Muscle layer of duodenum (tissue), 2 donors: ENCODE results near the gene TFF1.

Source experiments
- H3K27ac ChIP-seq: one replicate; pipeline ENCODE4 v1.7.0; 2013; ENCODE audit warnings: mild to moderate bottlenecking, low read length
- H3K27me3 ChIP-seq: one replicate; pipeline ENCODE4 v1.7.0; 2013; ENCODE audit warnings: low read depth, mild to moderate bottlenecking, control low read depth, low read length
- H3K36me3 ChIP-seq, 2 donors: one replicate each; pipeline ENCODE4 v1.7.0; 2013; ENCODE audit warnings: low read length in 2 of 2, control low read depth in 1 of 2, mild to moderate bottlenecking in 1 of 2; ENCODE audit not compliant: insufficient read depth in 2 of 2, control insufficient read depth in 1 of 2
- H3K4me1 ChIP-seq, 2 donors: one replicate each; pipeline ENCODE4 v1.7.0; 2013; ENCODE audit warnings: low read length in 2 of 2, mild to moderate bottlenecking in 2 of 2, control low read depth in 1 of 2, moderate library complexity in 1 of 2; ENCODE audit not compliant: insufficient read depth in 2 of 2, control insufficient read depth in 1 of 2
- H3K4me3 ChIP-seq, 2 donors: one replicate each; pipeline ENCODE4 v1.7.0; 2013; ENCODE audit warnings: low read length in 2 of 2, low read depth in 1 of 2, mild to moderate bottlenecking in 1 of 2
- H3K9me3 ChIP-seq, 2 donors: one replicate each; pipeline ENCODE4 v1.7.0; 2013; ENCODE audit warnings: low read length in 2 of 2, control low read depth in 1 of 2, mild to moderate bottlenecking in 1 of 2; ENCODE audit not compliant: control insufficient read depth in 1 of 2
- donor health status: healthy.

The TFF1 gene

DNA sequence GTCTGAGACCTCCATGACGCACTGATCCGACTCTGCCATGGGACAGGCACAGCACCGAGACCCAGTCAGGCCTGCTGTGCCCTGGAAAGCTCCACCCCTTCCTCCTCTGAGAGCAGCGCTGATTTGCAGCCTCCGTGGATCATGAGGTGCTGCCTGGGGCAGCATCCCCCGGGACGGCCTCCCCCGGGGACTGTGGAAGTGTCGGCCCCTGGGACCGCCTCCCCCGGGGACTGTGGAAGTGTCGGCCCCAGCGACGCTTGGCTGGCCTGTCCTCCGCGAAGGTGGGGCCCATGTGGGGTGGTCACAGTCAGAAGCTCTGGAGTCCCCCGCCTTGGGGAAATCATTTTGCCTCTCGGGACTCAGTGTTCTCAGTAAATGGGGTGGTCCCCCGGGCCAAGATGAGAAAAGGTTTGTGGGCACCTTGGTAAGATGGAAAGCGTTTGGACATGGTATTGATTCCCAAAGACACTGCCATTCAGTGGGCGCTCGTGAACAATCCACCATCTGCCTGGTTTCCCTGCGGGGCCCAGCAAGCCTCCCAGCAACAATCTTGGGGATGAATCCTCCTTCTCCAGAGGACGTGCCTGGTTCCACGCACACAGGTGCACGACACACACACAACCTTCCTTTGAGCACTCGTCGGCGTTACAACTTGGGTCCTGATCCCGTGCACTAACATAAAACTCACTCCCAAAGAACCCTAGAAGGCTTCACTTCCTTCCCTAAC is 18.6 kb downstream of the TFF1 start:
- Histone ChIP-seq H3K27ac (no peak overlapping the region), H3K4me1 (no peaks in the 10 kb centered on the region), H3K4me3 (no peak overlapping the region)

DNA sequence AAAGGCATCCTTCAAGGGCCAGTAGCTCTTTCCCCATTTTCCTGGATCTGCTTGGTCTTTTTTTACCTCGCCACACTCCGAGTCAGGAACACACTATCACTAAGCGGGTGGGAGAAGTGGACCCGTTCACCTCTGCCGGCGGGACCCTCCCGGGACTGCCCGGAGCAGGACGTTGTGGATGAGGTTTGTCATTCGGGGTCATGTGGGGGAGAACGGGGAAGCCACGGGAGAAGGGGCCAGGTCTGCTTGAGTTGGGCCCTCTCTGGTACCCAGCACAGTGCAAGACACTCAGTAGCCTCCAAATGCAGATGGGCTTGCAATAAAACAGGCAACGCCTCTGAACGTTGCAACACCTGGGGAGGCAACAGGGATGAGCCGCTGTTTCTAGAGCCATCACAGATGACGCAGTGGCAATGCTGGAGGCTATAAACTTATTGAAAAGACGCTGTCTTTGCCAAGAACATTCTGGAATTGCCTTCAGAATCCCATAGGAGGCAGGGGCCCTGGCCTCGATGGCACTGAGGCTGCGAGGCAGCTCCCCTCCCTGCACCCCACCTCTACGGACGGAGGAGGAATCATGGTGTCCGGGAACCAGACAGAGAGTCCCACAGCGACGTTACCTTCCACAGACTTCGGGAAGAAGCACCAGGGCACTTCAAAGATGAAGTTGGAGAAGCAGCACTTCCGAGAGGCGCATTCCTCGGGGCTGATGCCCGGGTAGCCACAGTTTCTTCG is 19.3 kb downstream of the TFF1 start:
- Histone ChIP-seq H3K36me3 (no peaks in the 10 kb centered on the region), H3K9me3 (no peaks in the 10 kb centered on the region), H3K27me3 (peaks cover 6% of the 10 kb centered on the region), H3K4me3 (no peak overlapping the region), H3K4me1 (no peaks in the 10 kb centered on the region), H3K27ac (no peak overlapping the region)

More for the DNA sequence above, 18.6 kb downstream of the TFF1 start:
- H3K9me3 ChIP-seq: no peaks in the 10 kb centered on the region
- peaks cover 6% of the 10 kb centered on the region for H3K27me3 ChIP-seq
- H3K36me3 ChIP-seq: no peaks in the 10 kb centered on the region

DNA sequence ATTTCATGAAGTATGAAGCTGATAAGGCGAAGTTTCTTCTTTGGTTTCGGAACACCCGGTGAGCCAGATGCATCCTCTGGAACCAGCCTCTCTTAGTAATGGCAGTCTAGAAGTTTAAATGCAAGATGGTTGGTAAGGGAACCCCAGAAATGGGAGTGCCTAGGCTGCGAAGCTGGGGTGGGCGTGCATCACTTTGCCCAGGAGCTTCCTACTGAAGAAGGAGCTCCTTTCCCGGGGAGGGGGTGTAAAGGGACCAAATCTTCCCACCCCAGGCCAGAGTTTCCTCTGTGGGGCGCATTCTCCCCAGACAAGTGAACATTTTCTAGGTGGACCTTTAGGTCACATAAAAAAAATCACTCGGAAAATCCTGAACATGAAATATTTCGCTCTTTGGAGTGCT is 19.9 kb downstream of the TFF1 start:
- no peak overlapping the region for H3K27ac ChIP-seq
- no peaks in the 10 kb centered on the region for H3K36me3 ChIP-seq
- H3K4me3 ChIP-seq: no peak overlapping the region
- H3K9me3 ChIP-seq: no peaks in the 10 kb centered on the region
- peaks cover 6% of the 10 kb centered on the region for H3K27me3 ChIP-seq
- H3K4me1 ChIP-seq: no peaks in the 10 kb centered on the region

DNA sequence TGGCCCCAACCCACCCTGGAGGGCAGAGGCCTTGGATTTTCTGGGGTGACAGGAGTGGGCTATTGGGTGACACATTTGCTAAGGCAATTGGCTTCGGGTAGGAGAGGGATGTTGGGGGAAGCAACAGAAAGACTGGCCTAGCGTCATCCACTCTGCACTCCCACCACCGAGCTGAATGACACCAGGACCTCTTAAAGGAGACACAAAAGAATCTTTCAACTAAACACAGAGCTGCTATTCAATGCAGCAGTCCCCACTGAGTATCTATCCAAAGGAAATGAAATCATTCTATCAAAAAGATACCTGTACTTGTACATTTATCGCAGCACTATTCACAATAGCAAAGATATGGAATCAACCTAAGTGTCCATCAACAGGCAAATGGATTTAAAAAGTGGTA is 21.7 kb downstream of the TFF1 start:
- Histone ChIP-seq H3K4me1 (no peaks in the 10 kb centered on the region), H3K36me3 (no peaks in the 10 kb centered on the region), H3K27ac (no peak overlapping the region), H3K27me3 (peaks cover 6% of the 10 kb centered on the region), H3K9me3 (no peaks in the 10 kb centered on the region), H3K4me3 (no peak overlapping the region)

DNA sequence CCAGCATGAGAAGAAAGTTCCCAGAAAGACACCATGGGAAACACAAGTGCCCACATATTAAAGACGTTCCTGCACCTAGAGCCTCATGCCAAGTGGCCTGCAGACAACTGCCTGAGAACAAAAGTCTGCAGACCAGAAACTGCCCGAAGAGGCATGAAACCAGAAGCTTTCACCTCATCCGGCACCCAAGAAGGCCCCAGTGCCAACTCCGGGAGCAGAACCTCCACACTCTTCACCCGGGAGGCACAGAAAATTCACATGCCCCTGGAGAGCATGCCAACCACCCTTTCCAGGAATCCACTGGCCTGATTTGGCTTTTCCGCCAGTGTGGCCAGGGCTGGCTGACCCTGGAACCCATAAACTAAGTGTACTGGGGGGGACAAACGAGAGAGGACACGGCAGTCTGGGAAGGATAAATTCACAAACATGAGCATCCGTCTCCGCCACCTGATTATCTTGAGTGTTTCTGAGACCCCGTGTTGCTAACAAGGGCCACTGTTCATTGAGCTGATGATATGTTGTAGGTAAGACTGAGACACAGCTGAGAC is 22.3 kb downstream of the TFF1 start:
- no peaks in the 10 kb centered on the region for H3K9me3 ChIP-seq
- peaks cover 6% of the 10 kb centered on the region for H3K27me3 ChIP-seq
- H3K36me3 ChIP-seq: no peaks in the 10 kb centered on the region
- no peak overlapping the region for H3K4me3 ChIP-seq
- H3K4me1 ChIP-seq: no peaks in the 10 kb centered on the region
- no peak overlapping the region for H3K27ac ChIP-seq

DNA sequence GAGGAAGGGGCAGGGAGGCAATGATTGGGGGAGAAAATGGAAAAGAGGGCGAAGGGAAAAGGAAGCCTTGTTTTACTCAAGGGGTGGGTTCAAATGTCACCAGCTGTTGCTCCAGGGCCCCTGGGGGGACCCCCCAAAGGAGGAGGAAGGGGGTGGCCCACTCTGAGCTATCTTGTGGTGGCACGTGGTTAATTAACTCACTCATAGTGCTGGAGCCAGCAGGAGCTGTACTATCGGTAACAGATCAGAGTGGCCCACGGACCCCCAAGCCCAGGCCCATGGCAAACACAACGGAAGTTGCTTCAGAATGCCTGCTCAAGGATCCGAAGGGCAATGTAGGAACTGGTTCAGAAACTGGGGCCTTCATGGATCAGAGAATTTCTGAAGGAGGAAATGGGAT is 22.8 kb downstream of the TFF1 start:
- no peak overlapping the region for H3K4me3 ChIP-seq
- peaks cover 2% of the 10 kb centered on the region for H3K27me3 ChIP-seq
- H3K4me1 ChIP-seq: no peaks in the 10 kb centered on the region
- H3K36me3 ChIP-seq: no peaks in the 10 kb centered on the region
- no peaks in the 10 kb centered on the region for H3K9me3 ChIP-seq
- H3K27ac ChIP-seq: no peak overlapping the region

DNA sequence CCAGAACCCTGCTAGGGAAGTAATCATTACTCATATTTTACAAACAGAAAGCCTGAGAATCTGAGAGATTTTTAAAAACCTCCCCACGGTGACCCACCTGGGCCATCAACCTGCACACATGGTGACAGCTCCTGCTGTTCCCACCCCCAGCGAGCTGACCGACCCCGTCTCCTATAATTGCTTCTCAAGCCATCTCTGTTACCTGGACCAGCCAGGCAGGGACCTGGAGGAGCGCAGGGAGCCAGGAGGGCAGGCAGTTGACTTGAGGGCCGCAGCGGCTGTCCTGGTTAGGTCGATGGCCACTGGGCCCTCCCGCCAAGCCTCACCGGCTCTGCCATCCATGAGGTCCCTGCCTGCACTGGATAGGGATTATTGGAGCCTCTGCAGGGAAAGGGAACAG is 23.2 kb downstream of the TFF1 start:
- Histone ChIP-seq H3K4me3 (no peak overlapping the region), H3K27ac (no peak overlapping the region), H3K4me1 (no peaks in the 10 kb centered on the region), H3K27me3 (no peaks in the 10 kb centered on the region), H3K36me3 (no peaks in the 10 kb centered on the region), H3K9me3 (no peaks in the 10 kb centered on the region)

DNA sequence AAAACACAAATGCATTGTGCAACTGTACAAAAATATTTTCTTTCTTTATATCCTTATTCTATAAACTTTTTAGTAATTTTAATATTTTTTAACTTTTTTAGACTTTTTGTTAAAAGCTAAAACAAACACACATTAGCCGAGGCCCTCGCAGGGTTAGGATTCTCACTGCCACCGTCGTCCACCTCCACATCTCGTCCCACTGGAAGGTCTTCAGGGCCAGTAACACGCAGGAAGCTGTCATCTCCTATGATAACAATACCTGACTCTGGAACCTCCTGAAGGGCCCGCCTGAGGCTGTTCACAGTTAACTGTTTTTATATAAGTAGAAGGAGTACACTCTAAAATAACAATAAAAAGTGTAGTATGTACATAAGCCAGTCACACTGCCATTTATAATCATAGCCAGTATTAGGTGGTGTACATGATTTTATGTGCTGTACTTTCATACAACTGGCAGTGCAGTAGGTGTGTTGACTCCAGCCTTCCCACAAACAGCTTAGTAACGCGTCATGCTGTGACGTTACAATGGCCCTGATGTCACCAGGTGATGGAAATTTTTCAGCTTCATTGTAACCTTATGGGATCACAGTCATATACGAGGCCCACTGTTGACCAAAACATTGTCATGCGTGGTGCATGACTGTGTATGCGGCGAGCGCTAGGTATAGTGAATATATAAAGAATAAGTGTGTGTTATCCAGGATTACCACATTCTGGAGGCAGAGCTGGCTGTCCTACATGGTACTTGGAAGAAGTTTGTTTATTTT is 24.4 kb downstream of the TFF1 start:
- no peaks in the 10 kb centered on the region for H3K27me3 ChIP-seq
- H3K36me3 ChIP-seq: no peaks in the 10 kb centered on the region
- no peak overlapping the region for H3K27ac ChIP-seq
- H3K4me3 ChIP-seq: no peak overlapping the region
- peaks cover 0 to 3% of the 10 kb centered on the region in 2 donors for H3K4me1 ChIP-seq
- no peaks in the 10 kb centered on the region for H3K9me3 ChIP-seq

DNA sequence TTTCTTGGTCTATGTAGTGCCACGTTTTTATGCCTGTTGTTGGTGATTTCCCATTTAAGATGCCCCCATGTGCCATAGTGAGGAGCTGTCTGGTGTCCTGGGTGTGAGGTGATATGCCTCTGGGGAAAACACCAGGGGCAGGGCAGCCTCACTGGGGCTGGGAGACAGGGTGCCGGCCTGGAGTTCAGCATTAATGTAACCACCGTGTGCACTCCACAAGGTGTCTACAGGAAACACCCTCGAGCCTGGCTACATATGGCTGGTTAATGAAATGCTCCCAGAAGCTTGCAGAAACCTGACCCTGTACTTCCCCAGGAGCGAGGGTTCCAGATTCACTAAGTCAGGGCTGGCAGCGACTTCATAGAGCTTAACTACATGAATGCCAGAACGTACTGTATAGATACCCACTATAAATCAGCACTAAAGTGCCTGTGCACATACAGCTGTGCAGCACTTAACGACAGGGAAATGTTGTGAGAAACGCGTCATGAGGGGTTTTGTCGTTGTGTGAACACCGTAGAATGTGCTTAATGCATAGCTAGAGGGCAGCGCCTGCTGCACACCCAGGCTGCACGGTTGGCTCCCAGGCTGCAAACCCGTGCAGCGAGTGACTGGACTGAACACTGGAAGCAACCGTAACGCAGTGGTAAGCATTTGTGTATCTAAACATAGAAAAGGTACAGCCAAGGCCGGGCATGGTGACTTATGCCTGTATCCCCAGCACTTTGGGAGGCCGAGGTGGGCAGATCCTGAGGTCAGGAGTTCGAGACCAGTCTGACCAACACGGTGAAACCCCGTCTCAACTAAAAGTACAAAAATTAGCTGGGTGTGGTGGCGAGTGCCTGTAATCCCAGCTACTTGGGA is 25.9 kb downstream of the TFF1 start:
- Histone ChIP-seq H3K4me3 (no peak overlapping the region), H3K9me3 (no peaks in the 10 kb centered on the region), H3K4me1 (peaks cover 0 to 7% of the 10 kb centered on the region in 2 donors), H3K27me3 (no peaks in the 10 kb centered on the region), H3K27ac (no peak overlapping the region), H3K36me3 (no peaks in the 10 kb centered on the region)

DNA sequence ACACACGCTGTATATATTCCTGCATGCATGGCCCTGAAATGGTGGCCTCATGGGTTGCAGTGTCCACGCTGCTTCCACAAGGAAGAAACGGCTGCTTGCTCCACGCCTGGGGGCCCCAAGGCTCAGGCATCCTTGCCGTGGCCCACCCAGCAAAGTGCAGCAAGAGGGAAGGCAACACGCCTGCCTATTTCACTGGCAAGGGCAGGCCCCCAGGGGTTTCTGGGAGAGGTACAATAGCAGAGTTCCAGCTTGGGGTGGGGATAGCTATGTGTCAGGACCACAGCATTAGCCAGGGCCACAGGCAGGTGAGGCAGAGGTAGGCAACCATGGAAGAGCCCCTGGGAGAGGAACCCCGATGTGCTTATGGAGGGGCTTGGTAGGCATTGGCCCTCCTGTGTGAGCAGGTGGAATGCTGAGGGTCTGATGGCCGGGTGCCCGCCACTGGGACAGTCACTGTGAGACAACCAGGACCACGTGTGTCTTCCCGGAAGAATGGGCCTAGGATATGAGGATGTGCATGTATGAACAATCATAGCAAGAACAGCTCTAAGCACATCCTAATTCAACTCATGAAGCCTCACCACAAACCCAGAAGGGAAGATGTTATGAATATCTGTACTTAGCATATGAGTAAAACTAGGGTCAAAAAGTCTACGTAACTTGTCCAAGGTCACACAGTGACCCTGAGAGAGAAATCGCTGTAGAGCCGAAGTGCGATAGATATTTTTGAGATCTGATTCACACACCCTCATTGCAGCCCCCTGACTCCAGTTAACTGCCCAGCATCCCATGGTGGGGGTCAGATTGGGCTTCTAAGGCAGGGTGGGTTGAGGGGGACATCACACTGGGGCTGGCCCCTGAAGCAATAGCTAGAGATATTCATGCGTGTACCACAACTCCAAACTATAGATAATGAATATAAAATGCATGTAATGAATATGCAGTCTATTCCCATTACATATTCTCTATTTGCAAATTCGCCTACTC is 27.3 kb downstream of the TFF1 start:
- H3K27me3 ChIP-seq: no peaks in the 10 kb centered on the region
- no peaks in the 10 kb centered on the region for H3K36me3 ChIP-seq
- no peak overlapping the region for H3K27ac ChIP-seq
- no peak overlapping the region for H3K4me3 ChIP-seq
- H3K4me1 ChIP-seq: peaks cover 0 to 7% of the 10 kb centered on the region in 2 donors
- no peaks in the 10 kb centered on the region for H3K9me3 ChIP-seq
